GM18867 (cell line): ENCODE data around the gene CACNG5.

Source experiments
- ATAC-seq: cut with Tn5 transposase; IDR thresholded peaks from one replicate; pipeline ENCODE4 v1.9.1; 2021; ENCODE audit warnings: mild to moderate bottlenecking, moderate library complexity; ENCODE audit not compliant: unreplicated experiment

CACNG5 gene

DNA sequence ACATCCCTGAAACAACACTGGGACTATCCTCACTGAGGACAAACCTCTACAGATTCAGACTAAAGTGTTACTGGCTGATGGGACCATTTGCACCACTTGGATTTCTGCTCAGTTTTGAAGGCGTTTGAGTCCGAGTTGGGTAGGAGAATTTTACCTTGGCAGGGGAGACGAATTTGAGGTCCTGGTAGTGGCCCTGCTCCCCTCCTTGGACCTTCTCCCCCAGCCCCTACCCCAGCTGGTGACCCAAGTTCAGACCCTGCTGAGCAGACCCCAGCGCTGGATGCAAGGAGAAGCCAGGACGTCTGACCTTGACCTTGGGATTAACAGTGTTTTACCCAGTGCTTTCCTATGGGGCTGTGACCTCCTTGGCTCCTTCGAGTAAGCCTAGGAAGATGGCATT, 13.6 kb downstream of the CACNG5 start:
- no peak for ATAC-seq

GRCh38 chr17:66849032-66849655, 14.2 kb downstream of the CACNG5 start:
- ATAC-seq = no peak

DNA sequence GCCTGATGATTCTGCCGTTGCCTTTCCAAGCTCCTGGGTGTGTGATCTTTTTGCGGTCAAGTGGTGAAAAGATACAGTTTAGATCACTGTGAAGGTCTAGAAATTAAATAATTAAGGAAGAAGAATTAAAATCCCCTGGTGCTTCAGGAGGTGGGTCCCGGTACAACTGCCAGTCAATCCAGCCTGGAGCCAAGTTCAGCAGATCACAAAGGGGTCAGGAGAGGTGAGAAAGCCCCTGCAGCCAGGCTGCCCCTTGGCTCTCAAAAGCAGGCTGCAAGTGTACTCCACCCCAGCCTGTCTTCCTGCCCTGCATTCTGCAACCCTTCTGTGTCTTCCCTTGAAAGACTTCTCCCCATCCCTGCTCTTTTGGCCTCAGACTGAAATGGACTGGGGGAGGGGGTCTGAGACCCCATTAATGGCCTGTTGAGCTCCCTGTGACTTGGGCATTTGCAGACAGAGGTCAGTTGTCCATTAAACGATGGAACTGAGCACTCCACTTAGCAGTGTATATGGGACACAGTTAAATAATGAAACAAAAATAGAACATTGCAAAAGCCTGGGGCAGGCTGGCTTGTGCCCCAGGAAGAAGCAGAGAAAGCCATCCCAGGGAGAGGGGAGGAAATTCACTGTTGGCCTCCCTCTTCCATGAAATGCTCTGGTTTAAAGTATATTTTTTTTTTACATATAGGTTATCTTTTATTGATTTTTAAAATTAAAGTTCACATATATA, 15.1 kb downstream of the CACNG5 start:
- ATAC-seq = no peak

DNA sequence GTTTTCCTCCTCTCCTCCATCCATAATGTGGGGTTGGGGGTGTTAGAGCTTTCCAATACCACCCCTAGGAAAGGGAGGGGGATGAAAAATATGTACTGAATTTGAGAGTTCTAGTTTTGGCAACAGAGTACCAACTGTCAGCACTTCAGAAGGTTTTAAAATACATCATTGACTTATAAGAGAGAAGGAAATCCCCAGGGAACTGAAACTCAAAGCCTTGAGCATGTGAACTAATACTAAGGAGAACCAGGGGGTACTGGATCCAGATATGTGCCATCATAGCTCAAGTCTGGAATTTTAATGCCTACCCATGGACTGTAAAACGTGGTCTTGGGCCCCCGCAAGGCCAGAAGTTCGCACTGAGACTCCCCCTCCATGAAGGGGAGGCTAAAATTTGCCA, 15.8 kb downstream of the CACNG5 start:
- ATAC-seq = no peak

DNA sequence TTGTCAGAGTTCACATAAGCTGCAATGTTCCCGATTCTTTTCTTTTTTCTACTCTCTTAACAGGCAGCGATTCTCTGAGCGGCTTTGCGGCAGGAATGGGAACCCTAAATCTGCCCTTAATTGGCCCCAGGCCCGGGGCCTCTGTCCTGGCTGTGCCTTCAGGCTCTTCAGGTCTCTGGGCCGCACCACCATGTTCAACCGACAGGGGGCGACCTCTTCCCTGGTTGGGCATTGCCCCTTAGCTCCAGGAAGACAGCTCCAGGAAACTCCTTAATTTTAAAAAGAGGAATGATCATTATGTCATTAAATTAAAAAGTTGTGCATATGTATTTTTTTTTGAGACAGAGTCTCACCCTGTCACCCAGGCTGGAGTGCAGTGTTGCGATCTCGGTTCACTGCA, 20.3 kb downstream of the CACNG5 start:
- ATAC-seq = no peak

DNA sequence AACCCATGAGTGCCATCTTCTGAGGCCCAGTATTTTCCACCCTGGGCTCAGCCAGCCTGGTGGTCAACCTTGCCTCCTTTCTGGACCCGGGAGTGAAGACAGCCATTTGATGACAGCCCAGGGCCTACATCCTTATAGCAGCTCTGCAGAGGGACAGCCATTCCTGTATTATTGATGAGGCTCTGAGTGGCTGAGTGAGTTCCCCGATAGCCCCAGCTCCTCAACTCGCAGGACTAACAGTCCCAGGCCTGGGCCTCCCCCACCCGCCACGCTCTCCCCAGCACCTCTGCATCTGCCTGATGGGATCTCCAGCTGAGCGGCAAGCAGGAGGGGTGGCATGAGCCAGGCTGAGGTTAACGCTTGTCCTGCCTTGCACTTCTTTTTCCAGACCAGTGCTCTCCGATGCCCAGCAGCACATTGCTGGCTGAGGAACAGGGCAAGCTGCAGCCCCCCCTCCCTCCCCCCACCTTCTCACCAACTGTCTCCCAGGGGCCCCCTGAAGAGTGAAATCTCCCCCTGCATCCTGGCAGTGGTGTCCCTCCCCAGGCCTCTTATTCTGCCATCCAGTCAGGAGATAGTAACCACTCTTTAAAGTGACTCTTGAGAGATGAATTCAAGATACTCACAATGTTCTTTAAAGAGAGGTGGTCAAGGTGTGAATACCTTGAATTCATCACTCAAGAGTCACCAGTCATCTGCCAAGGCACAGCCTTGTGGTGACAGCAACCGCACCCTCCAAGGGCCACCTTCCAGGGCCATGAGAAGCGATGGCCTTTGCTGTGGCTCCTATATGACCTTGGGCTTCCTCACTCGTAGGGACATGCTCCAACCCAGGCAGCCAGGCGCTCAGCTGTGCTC, 23.5 kb downstream of the CACNG5 start:
- ATAC-seq = no peak

GRCh38 chr17:66859353-66859752, 24.4 kb downstream of the CACNG5 start:
- no peak for ATAC-seq

GRCh38 chr17:66860204-66860603, 25.3 kb downstream of the CACNG5 start:
- ATAC-seq = no peak

DNA sequence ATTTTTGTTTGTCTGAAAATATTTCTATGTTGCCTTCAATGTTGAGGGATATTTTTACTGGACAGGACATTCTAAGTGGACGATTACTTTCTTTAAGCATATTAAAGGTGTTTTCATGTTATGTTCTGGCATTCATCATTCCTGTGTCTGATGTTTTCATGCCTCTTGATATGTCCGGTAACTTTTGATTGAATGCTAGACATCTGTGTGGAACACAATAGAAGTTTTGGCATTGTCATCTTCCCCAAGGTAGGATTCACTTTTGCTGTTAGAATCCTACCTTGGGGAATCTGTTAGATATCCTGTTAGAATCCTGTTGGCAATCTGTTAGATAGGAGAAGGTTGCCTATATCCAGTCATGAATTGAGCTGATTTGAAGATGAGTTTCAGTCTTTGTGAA, 28.9 kb downstream of the CACNG5 start:
- no peak for ATAC-seq

DNA sequence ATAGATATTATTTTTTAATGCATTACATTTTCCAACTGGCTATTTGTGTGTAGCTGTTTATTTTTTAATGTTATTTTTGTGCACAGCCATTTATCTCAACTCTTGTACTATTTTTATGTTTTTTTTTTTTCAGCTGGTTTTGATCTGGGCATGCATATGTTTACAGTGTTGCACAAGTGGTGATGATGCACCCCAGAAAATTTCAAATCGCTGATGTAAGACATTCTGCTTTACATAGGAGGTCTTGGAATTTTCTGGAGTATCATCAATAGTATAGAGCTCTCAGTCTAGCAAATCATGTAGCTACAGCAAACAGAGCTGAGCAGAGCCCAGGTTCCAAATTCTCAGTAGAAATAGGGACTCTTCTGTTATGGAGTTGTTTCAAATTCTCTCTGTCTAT, 30.2 kb downstream of the CACNG5 start:
- no peak for ATAC-seq

- no peak for ATAC-seq
Observed at GRCh38 chr17:66873962-66874361, 39.0 kb downstream of the CACNG5 start.

GRCh38 chr17:66884931-66885330, 50.0 kb downstream of the CACNG5 start:
- ATAC-seq = no peak

GRCh38 chr17:66885417-66885816, 50.5 kb downstream of the CACNG5 start:
- ATAC-seq = no peak

- no peak for ATAC-seq
Observed at GRCh38 chr17:66889480-66890230, 54.7 kb downstream of the CACNG5 start.

DNA sequence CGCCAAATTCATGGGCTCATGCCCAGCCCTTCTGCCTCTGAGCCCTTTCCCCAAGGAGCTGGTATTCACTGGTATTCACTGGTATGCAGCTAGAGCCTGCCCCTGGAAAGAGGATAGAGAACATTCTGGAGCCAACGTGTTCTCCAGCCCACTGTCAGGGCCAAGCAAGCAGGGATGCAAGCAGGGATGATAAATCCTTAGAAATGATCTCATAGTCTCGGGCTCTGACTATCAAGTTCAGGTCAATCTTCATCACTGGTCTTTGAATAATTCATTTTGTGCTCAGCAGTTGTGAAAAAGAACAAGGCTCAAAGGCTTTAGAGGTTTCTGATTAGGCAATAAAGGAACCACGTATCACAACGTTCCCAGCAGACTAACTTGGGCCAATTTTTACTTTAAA, 57.3 kb downstream of the CACNG5 start:
- ATAC-seq = no peak

GRCh38 chr17:66893382-66893781, 58.5 kb downstream of the CACNG5 start:
- no peak for ATAC-seq

GRCh38 chr17:66893863-66894262, 58.9 kb downstream of the CACNG5 start:
- ATAC-seq = no peak

DNA sequence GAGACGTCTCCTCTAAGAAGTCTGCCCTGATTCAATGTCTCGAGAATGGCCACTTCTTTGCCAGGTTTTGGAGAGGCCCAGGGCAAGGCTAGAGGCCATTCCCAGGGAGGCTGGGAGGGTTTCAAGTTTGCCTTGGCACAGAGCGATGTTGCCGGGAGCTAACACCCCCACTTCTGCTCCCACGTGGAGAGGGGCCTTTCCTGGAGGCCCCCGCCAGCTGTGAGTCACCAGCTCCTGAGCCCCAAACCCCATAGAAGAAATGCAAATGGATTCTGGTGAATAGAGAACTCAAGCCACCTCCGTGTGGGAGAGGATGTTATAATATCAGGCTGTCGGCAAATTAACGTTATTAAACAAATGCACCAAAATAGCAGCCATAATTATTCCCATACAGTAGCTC, 62.2 kb downstream of the CACNG5 start:
- no peak for ATAC-seq

DNA sequence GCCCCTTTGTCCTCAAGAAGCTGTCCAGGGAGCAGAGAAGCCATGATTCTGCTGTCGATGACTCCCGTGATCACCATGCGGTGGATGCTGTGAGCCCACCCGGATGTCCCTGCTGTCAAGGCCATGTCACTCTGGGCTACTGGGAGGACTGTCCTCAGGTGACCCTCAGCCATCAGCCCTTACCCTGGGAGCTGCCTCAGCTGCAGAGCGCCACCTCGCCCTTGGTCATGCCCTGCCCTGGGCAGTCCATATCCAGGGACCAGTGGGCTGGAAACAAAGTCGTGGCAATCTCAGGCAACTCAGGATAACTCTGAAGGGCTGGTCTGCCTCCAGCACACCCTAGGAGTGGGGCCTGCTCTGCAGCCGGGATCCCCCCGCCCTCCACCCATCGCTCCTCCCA, 63.6 kb downstream of the CACNG5 start:
- no peak for ATAC-seq

DNA sequence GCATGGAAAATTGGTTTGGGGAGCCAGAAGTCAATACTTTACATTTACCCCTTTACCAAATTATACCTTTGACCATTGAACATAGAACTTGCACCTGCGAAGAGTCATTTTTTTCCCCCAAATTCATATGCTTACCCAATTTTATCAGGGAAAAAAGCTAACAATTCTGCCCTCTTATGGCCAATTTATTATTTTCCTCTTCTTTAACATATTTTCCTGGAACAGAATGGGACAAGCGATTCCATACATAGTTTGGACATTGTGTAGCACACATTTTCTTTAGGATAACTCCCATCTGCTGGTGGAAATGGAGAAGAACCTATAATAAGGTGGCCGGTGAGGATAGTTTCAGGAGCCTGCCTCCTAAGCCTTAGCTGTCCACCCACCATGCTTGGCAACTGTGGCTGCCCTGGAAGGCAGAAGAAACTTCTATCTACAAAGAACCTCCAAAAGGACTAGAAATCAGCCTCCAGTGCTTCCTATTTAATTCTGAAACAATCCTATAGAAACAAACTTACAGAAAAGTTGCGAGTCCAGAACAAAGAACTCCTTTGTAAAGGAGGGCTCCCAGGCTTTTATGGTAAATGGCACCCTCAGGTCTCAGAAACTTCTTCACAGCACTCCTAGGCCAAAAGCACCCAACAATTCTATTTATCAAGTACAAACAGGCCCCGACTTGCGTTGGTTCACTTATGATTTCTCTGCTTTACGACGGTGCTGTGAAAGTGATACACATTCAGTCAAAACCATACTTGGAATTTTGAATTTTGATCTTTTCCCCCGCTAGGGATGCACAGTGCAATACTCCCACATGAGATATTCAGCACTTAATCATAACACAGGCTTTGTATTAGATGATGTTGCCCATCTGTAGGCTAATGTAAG, 65.5 kb downstream of the CACNG5 start:
- no peak for ATAC-seq
